SK-N-MC (cell line): ENCODE measurements around the gene CACNA1A.

Experiments used
- EZH2 ChIP-seq: fragments of 200-600 bp; sonication (generic); IDR thresholded peaks from one replicate; pipeline ENCODE4 v1.6.1; 2017; ENCODE audit warnings: antibody characterized with exemption
- POLR2AphosphoS5 ChIP-seq: IDR thresholded peaks from 2 replicates; pipeline ENCODE4 v1.6.1; 2012; ENCODE audit warnings: mild to moderate bottlenecking, low read depth, low read length, borderline replicate concordance

- TF ChIP-seq EZH2, result no peak
- no peak for TF ChIP-seq POLR2AphosphoS5
These were observed 243.8 kb downstream of the CACNA1A start for GRCh38 chr19:13262450-13262849.
